GM18951 (cell line): ENCODE results near the gene DTNA.

ENCODE experiments used
- POLR2A ChIP-seq: IDR thresholded peaks from 4 replicates; pipeline ENCODE4 v1.6.1; 2011; ENCODE audit warnings: mild to moderate bottlenecking; ENCODE audit not compliant: insufficient read length, insufficient read depth; ENCODE audit errors: extremely low read depth
- in situ Hi-C: fragments of 300-500 bp; cut with MboI; formaldehyde crosslinking; loops from one replicate; pipeline ENCODE4 v1.12.0; 2022; ENCODE audit warnings: low sequenced_read_pairs, mixed read lengths, inconsistent platforms; ENCODE audit not compliant: unreplicated experiment

The DTNA gene

DNA sequence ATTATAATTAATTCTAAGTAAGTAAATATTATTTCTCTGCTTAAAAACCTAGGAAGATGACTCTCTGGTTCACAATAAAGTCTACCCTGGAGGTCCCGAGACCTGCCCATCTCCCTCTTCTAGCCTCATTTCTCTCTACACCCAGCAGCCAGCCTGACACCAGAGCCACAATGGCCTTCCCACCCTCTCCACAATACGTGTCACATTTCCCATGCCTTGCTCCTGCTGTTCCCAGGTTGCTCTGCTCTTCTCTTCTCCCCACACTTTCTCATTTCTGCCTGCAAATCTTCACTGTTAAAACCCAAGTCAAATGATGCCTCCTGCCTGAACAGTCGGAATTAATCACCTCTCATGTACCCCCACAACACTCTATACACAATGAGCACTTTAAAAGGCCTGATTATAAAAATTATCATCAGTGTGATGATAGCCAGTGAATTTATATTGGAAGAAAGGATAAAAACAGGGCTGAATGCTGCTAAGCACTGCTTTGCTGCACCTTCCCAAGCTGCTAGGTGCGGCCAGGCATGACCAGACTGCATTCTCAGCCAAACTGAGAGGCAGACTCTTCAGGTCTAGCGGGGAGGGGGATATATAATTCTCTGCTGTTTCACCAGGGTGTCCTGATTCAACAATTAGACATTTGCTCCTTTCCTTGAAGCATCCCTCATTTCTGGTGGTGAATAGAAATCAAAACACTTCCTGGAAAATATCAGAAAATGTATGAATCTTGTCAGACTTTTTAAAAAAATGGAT is 160.6 kb downstream of the DTNA start:
- no peak for TF ChIP-seq POLR2A
- in situ Hi-C loops: no loop called here

GRCh38 chr18:34871435-34871834 is 161.3 kb downstream of the DTNA start:
- in situ Hi-C loops: no loop called here
- no peak for TF ChIP-seq POLR2A

DNA sequence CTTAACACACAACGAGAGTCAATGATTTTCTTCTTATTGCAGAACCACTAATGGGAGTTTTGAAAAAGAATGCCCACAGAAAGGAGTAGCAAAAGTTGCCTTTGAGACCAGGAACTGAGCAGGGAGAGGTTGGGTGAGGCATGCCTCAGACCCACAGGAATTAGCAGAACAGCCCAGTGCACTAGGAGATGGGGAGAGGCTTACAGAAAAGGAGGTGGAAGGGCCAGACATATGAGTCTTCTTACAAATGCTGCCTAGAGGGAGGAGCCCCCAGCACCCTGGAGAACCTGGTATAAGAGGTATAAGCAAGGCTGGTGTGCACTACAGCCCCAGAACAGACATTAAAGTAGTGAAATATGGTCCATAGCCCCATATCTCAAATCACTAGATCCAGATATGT is 162.0 kb downstream of the DTNA start:
- TF ChIP-seq POLR2A: no peak
- in situ Hi-C loops: no loop called here

- in situ Hi-C loops: no loop called here
- TF ChIP-seq POLR2A: no peak
These were observed 164.0 kb downstream of the DTNA start for GRCh38 chr18:34873986-34874580.

- TF ChIP-seq POLR2A: no peak
- in situ Hi-C loops: no loop called here
These were observed 165.1 kb downstream of the DTNA start for GRCh38 chr18:34875150-34875549.

- in situ Hi-C loops: no loop called here
- TF ChIP-seq POLR2A: no peak
These were observed 170.3 kb downstream of the DTNA start for GRCh38 chr18:34880403-34880802.

GRCh38 chr18:34880882-34881834 is 171.1 kb downstream of the DTNA start:
- in situ Hi-C loops: no loop called here
- TF ChIP-seq POLR2A: no peak

DNA sequence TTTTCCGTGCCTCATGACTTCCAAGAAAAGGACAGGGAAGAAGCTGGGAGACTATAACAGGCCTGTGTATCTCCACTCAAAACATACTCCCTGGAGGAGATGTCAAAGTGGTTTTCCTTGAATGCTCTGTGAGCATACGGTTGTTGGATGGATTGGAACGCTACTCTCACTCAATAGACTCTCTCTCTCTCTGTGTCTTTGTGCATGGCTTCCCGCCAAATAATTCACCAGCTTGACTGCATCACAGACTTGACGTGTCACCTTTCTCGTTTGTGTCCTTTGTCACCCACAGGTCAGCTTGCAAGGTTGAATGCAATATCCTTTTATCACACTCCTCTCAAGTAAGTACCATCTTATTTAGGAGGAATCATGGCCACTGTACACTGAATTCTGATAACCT is 174.3 kb downstream of the DTNA start:
- in situ Hi-C loops: no loop called here

DNA sequence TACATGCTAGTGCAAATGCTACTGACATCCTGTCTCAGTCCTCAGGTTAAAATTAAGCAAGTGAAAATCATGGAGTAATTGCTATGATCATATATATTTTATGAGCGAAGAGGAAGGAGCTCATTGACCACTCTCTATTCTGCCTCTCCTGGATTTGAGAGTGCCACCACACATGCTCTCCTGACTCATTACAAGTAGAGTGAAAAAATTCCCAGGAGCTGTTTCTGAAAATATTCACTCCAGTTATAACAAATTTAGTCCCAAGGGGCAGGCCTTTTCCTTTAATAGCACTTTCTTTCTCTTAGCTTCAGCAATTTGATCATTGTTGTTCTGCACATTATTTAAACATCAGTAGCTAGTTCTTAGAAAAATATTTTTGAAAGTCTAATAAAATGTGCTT is 176.1 kb downstream of the DTNA start:
- in situ Hi-C loops: no loop called here

More for the DNA sequence above, 174.3 kb downstream of the DTNA start:
- TF ChIP-seq POLR2A: no peak

DNA sequence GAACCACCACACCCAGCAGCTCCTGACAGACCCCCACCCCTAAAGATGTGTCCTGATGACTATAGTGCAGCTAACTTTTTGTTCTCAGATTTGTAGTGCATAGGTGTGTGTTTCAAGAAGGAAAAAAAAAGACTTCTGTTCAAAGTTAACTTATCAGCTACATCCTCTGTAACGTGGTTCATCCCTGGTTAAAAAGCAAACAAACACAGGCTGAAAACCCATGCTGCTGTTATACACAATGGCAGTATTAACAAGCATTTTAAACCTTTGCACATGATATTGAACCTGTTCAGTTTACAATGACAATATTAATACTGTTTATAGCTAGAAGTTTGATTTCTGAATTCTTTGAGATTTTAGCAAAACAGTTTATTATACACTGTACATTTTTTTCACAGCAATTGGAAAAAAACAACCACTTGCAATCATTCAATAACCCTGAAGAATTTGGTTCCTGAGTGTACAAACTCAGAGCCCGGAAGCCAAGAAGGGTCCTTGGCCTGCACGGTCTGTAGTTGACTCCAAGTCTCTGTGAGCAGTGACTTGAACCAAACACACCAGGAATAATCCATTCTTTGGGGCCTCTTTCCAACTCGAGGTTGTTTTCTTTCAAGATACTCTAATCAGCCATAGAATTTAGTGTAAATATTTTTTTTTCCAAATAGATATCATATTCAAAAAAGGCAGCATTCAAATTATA is 177.9 kb downstream of the DTNA start:
- in situ Hi-C loops: no loop called here
- no peak for TF ChIP-seq POLR2A

More for the DNA sequence above, 176.1 kb downstream of the DTNA start:
- no peak for TF ChIP-seq POLR2A

DNA sequence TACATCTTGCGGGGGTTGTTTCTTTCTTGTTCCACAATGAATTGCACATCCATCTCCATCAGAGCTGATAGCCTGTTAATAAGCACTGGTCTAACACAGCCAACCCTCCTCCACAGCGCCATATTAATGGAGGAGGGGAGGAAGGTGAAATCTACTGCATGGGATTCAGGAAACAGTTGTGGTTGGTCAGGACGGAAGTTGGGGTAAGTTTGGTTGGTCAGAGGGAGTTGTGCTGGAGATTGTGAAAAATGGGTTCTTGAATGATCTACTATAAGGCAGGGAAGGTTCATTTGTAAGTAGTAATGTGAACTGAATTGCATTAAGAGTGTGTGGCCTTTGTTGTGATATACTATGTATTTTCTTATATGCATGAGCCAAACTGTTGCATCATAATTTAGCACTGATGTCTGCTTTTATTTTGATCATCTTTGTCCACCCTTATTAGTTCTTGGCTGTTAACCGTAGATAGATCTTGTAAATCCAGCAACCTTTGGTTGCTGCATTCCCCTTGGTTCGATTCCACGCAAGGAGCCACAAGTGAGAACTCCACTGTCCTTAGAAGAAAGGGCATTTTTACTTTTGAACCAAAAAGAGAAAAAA is 180.5 kb downstream of the DTNA start:
- no peak for TF ChIP-seq POLR2A
- in situ Hi-C loops: no loop called here

DNA sequence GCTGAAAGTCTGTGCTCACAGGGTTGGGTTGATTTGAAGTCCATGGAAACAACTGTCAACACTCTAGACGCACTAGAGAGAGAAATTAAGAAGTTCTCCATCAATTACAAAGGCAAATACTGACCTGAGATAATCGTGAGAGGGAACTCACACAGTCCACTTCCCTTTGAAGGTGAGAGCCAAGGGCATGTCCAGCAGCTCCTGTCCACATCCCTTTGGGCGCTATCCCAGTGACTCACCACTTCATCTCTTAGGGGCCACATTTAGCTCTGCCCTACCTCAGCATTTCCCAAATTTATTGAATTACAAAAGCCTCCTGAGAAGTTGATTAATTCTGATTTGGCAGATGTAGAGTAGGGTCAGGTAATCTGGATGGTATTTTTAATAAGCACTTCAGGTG is 182.3 kb downstream of the DTNA start:
- in situ Hi-C loops: no loop called here
- TF ChIP-seq POLR2A: no peak
